ENCODE measurements around the gene R3HCC1L. TPM values are rescaled to one million over a fixed set of nuclear protein-coding genes. Genes with fewer than 3 reads are reported as not detected.

Gene R3HCC1L
- total and polyA plus RNA-seq, 10 of the 15 experiments (the other 5 are each of a cell fraction or from before 2014, with no cell fraction given) = 11.3 to 20.3 (median 15.3) TPM

DNA sequence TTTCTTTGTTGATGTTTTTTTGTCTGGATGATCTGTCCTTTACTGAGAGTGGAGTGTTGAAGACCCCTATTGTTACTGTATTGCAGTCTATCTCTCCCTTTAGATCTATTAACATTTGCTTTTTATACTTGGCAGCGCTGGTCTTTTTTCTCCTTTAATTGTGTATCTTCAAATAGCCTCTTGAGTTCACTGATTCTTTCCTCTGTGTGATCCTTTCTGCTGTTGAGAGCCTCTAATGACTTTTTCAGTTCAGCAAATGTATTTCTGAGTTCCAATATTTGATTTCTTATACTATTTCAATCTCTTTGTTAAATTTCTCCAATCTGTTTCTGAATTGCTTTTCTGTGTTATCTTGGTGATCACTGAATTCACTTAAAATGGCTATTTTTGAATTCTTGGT lies 15.4 kb downstream of the R3HCC1L start:
- Histone ChIP-seq H2AFZ (ENCODE audit: control insufficient read depth, low read depth, low read length) (no peak overlapping the region), H3K4me2 (ENCODE audit: control insufficient read depth, insufficient read depth) (no peak overlapping the region), H3K4me3 (no peak overlapping the region), H3K9ac (ENCODE audit: control insufficient read depth, insufficient read depth, low read length) (no peak overlapping the region), H3K27ac (ENCODE audit: control insufficient read depth, insufficient read depth) (no peak overlapping the region), H3K27me3 (replicated peaks in 1 of 2; ENCODE audit: control insufficient read depth in 2 of 2, insufficient read depth in 2 of 2, low read length in 1 of 2) (no peaks in the 10 kb centered on the region), H3K36me3 (ENCODE audit: control insufficient read depth in 2 of 2, insufficient read depth in 2 of 2, low read length in 1 of 2) (peaks cover 1 to 4% of the 10 kb centered on the region in 2 experiments; a peak in 3 of 4 replicates), H3K79me2 (ENCODE audit: control insufficient read depth, insufficient read depth, low read length) (peaks cover 21% of the 10 kb centered on the region), H3K9me3 (replicated peaks; ENCODE audit: control insufficient read depth, insufficient read depth, low read length) (peaks cover 13% of the 10 kb centered on the region), H3K4me1 (ENCODE audit: control insufficient read depth, insufficient read depth, low read length) (no peaks in the 10 kb centered on the region), H4K20me1 (ENCODE audit: control insufficient read depth, insufficient read depth) (no peaks in the 10 kb centered on the region)
- ChIA-PET CTCF (no interaction called here), POLR2A (no interaction called here), SMC1A (ENCODE audit: uncharacterized antibody, unreplicated experiment) (no interaction called here), RAD21 (ENCODE audit: unreplicated experiment) (no interaction called here)
- in situ Hi-C loops (cut with MboI) (no loop called here), intact Hi-C loops (cut with micrococcal nuclease; ENCODE audit: unreplicated experiment) (no loop called here)
- WGBS (ENCODE audit: insufficient coverage, insufficient replicate concordance, low lambda C conversion rate, missing lambda C conversion rate) = 100% methylated on average over 1 of the region's 1 CpG
- FAIRE-seq (no peak), DNase-seq (ENCODE audit: low read depth, low spot score) (no peak), ATAC-seq (no peak)
- BruUV-seq (replicated peaks) = no TSS peak
- TF ChIP-seq, protein P1, sequence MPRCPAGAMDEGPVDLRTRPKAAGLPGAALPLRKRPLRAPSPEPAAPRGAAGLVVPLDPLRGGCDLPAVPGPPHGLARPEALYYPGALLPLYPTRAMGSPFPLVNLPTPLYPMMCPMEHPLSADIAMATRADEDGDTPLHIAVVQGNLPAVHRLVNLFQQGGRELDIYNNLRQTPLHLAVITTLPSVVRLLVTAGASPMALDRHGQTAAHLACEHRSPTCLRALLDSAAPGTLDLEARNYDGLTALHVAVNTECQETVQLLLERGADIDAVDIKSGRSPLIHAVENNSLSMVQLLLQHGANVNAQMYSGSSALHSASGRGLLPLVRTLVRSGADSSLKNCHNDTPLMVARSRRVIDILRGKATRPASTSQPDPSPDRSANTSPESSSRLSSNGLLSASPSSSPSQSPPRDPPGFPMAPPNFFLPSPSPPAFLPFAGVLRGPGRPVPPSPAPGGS (IDR thresholded peaks at IDR 0.05; ENCODE audit: borderline replicate concordance, insufficient read depth, low read depth, low read length, poor library complexity, severe bottlenecking) = no peak
- no peak for TF ChIP-seq RFX5 (IDR thresholded peaks at IDR 0.05; ENCODE audit: low read depth, low read length)
- no peak for TF ChIP-seq TCF7 (IDR thresholded peaks at IDR 0.05; ENCODE audit: borderline replicate concordance)
- no peak for TF ChIP-seq KDM1A (IDR thresholded peaks at IDR 0.05; ENCODE audit: borderline replicate concordance)
- TF ChIP-seq, protein P2, sequence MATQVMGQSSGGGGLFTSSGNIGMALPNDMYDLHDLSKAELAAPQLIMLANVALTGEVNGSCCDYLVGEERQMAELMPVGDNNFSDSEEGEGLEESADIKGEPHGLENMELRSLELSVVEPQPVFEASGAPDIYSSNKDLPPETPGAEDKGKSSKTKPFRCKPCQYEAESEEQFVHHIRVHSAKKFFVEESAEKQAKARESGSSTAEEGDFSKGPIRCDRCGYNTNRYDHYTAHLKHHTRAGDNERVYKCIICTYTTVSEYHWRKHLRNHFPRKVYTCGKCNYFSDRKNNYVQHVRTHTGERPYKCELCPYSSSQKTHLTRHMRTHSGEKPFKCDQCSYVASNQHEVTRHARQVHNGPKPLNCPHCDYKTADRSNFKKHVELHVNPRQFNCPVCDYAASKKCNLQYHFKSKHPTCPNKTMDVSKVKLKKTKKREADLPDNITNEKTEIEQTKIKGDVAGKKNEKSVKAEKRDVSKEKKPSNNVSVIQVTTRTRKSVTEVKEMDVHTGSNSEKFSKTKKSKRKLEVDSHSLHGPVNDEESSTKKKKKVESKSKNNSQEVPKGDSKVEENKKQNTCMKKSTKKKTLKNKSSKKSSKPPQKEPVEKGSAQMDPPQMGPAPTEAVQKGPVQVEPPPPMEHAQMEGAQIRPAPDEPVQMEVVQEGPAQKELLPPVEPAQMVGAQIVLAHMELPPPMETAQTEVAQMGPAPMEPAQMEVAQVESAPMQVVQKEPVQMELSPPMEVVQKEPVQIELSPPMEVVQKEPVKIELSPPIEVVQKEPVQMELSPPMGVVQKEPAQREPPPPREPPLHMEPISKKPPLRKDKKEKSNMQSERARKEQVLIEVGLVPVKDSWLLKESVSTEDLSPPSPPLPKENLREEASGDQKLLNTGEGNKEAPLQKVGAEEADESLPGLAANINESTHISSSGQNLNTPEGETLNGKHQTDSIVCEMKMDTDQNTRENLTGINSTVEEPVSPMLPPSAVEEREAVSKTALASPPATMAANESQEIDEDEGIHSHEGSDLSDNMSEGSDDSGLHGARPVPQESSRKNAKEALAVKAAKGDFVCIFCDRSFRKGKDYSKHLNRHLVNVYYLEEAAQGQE (IDR thresholded peaks at IDR 0.05; ENCODE audit: low read depth, low read length) = no peak
- TF ChIP-seq, protein P3, sequence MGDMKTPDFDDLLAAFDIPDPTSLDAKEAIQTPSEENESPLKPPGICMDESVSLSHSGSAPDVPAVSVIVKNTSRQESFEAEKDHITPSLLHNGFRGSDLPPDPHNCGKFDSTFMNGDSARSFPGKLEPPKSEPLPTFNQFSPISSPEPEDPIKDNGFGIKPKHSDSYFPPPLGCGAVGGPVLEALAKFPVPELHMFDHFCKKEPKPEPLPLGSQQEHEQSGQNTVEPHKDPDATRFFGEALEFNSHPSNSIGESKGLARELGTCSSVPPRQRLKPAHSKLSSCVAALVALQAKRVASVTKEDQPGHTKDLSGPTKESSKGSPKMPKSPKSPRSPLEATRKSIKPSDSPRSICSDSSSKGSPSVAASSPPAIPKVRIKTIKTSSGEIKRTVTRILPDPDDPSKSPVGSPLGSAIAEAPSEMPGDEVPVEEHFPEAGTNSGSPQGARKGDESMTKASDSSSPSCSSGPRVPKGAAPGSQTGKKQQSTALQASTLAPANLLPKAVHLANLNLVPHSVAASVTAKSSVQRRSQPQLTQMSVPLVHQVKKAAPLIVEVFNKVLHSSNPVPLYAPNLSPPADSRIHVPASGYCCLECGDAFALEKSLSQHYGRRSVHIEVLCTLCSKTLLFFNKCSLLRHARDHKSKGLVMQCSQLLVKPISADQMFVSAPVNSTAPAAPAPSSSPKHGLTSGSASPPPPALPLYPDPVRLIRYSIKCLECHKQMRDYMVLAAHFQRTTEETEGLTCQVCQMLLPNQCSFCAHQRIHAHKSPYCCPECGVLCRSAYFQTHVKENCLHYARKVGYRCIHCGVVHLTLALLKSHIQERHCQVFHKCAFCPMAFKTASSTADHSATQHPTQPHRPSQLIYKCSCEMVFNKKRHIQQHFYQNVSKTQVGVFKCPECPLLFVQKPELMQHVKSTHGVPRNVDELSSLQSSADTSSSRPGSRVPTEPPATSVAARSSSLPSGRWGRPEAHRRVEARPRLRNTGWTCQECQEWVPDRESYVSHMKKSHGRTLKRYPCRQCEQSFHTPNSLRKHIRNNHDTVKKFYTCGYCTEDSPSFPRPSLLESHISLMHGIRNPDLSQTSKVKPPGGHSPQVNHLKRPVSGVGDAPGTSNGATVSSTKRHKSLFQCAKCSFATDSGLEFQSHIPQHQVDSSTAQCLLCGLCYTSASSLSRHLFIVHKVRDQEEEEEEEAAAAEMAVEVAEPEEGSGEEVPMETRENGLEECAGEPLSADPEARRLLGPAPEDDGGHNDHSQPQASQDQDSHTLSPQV (IDR thresholded peaks at IDR 0.05) = no peak
- TF ChIP-seq POU2F2 (IDR thresholded peaks at IDR 0.05; ENCODE audit: borderline replicate concordance, low read depth, low read length) = no peak
- no peak for TF ChIP-seq MYB (IDR thresholded peaks at IDR 0.05; ENCODE audit: borderline replicate concordance, low read depth, low read length)
- TF ChIP-seq SIN3A (IDR thresholded peaks at IDR 0.05; ENCODE audit: low read depth, low read length) = no peak
- no peak for TF ChIP-seq NR2F1 (conservative IDR thresholded peaks at IDR 0.05)
- TF ChIP-seq NFYB (IDR thresholded peaks at IDR 0.05; ENCODE audit: insufficient read depth, low read depth, low read length) = no peak
- TF ChIP-seq RCOR1 (conservative IDR thresholded peaks at IDR 0.05; ENCODE audit: low read depth, low read length) = no peak
- TF ChIP-seq, protein P4, sequence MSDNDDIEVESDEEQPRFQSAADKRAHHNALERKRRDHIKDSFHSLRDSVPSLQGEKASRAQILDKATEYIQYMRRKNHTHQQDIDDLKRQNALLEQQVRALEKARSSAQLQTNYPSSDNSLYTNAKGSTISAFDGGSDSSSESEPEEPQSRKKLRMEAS (IDR thresholded peaks at IDR 0.05; ENCODE audit: low read depth, low read length) = no peak
